H9 (cell line): Measurements from ENCODE around the gene NHLRC4. TPM values are rescaled to one million over a fixed set of nuclear protein-coding genes. Genes with fewer than 3 reads are reported as not detected.

Source experiments
- DNase-seq: peaks from one replicate; pipeline ENCODE4 v3.0.0-alpha.2; 2017
- H2AFZ ChIP-seq: one replicate; pipeline ENCODE4 v1.6.1; 2013; ENCODE audit warnings: mild to moderate bottlenecking, low read length, control low read depth, moderate library complexity
- H2AK5ac ChIP-seq: 2 replicates; pipeline ENCODE4 v1.6.1; 2013; ENCODE audit warnings: low read length, control low read depth, mixed read lengths; ENCODE audit not compliant: insufficient read length
- H2BK120ac ChIP-seq: one replicate; pipeline ENCODE4 v1.6.1; 2013; ENCODE audit warnings: low read depth, mild to moderate bottlenecking, low read length, control low read depth, inconsistent platforms; ENCODE audit not compliant: poor library complexity, severe bottlenecking
- H2BK12ac ChIP-seq: 2 replicates; pipeline ENCODE4 v1.6.1; 2013; ENCODE audit warnings: low read length, control low read depth, mixed read lengths, low read depth; ENCODE audit not compliant: insufficient read length
- H2BK15ac ChIP-seq: 2 replicates; pipeline ENCODE4 v1.6.1; 2013; ENCODE audit warnings: low read depth, low read length, control low read depth
- H2BK20ac ChIP-seq: one replicate; pipeline ENCODE4 v1.6.1; 2013; ENCODE audit warnings: low read depth, mild to moderate bottlenecking, low read length, control low read depth, inconsistent platforms; ENCODE audit not compliant: poor library complexity, severe bottlenecking
- H2BK5ac ChIP-seq: 2 replicates; pipeline ENCODE4 v1.6.1; 2013; ENCODE audit warnings: low read length, control low read depth, mixed read lengths; ENCODE audit not compliant: insufficient read length
- H3K14ac ChIP-seq: 2 replicates; pipeline ENCODE4 v1.6.1; 2013; ENCODE audit warnings: low read length, control low read depth; ENCODE audit not compliant: insufficient read depth
- H3K18ac ChIP-seq: 2 replicates; pipeline ENCODE4 v1.6.1; 2013; ENCODE audit warnings: low read depth, mild to moderate bottlenecking, mixed read lengths, low read length, control low read depth; ENCODE audit not compliant: insufficient read length
- H3K23ac ChIP-seq: 2 replicates; pipeline ENCODE4 v1.6.1; 2013; ENCODE audit warnings: low read length, control low read depth, mixed read lengths, low read depth; ENCODE audit not compliant: insufficient read length
- H3K23me2 ChIP-seq: 2 replicates; pipeline ENCODE4 v1.6.1; 2013; ENCODE audit warnings: low read depth, mild to moderate bottlenecking, mixed read lengths, low read length, control low read depth; ENCODE audit not compliant: insufficient read length, poor library complexity, severe bottlenecking
- H3K27ac ChIP-seq: 2 replicates; pipeline ENCODE4 v1.5.1; 2013; ENCODE audit warnings: low read length, control low read depth, mixed read lengths, low read depth; ENCODE audit not compliant: insufficient read length
- H3K27me3 ChIP-seq: 2 replicates; pipeline ENCODE4 v1.6.1; 2013; ENCODE audit warnings: low read length, control low read depth, inconsistent platforms; ENCODE audit not compliant: insufficient read depth
- H3K4ac ChIP-seq: 2 replicates; pipeline ENCODE4 v1.6.1; 2013; ENCODE audit warnings: low read depth, mild to moderate bottlenecking, control low read depth, inconsistent platforms, low read length, moderate library complexity
- H3K4me1 ChIP-seq: 2 replicates; pipeline ENCODE4 v1.6.1; 2013; ENCODE audit warnings: low read length, control low read depth, inconsistent platforms; ENCODE audit not compliant: insufficient read depth
- H3K4me2 ChIP-seq: 2 replicates; pipeline ENCODE4 v1.6.1; 2013; ENCODE audit warnings: low read length, control low read depth, mixed read lengths; ENCODE audit not compliant: insufficient read length, insufficient read depth
- H3K56ac ChIP-seq: 2 replicates; pipeline ENCODE4 v1.6.1; 2013; ENCODE audit warnings: low read depth, mild to moderate bottlenecking, mixed read lengths, low read length, control low read depth; ENCODE audit not compliant: insufficient read length
- H3K79me1 ChIP-seq: 2 replicates; pipeline ENCODE4 v1.6.1; 2013; ENCODE audit warnings: low read depth, mild to moderate bottlenecking, moderate library complexity, low read length, control low read depth, inconsistent platforms; ENCODE audit not compliant: insufficient read depth, poor library complexity, severe bottlenecking
- H3K79me2 ChIP-seq: 2 replicates; pipeline ENCODE4 v1.6.1; 2013; ENCODE audit warnings: low read length, control low read depth, inconsistent platforms; ENCODE audit not compliant: insufficient read depth
- H3K9ac ChIP-seq: 2 replicates; pipeline ENCODE4 v1.6.1; 2013; ENCODE audit warnings: low read length, control low read depth, mixed read lengths; ENCODE audit not compliant: insufficient read length; ENCODE audit errors: extremely low read depth
- H3K9me3 ChIP-seq: one replicate; pipeline ENCODE4 v1.6.1; 2013; ENCODE audit warnings: low read depth, low read length, inconsistent platforms; ENCODE audit not compliant: control insufficient read depth
- H3T11ph ChIP-seq: one replicate; pipeline ENCODE4 v1.6.1; 2013; ENCODE audit warnings: mild to moderate bottlenecking, low read length, control low read depth, inconsistent platforms
- H4K20me1 ChIP-seq: one replicate; pipeline ENCODE4 v1.6.1; 2013; ENCODE audit not compliant: control insufficient read depth, insufficient read length, insufficient read depth
- H4K5ac ChIP-seq: 2 replicates; pipeline ENCODE4 v1.6.1; 2013; ENCODE audit warnings: low read depth, mild to moderate bottlenecking, mixed read lengths, low read length, control low read depth; ENCODE audit not compliant: insufficient read length
- H4K8ac ChIP-seq: replicated peaks from 2 replicates; pipeline ENCODE4 v1.6.1; 2013; ENCODE audit warnings: low read length, control low read depth, mixed read lengths, low read depth; ENCODE audit not compliant: insufficient read length
- H4K91ac ChIP-seq: 2 replicates; pipeline ENCODE4 v1.6.1; 2013; ENCODE audit warnings: low read depth, mild to moderate bottlenecking, moderate library complexity, mixed read lengths, low read length, control low read depth; ENCODE audit not compliant: insufficient read length
- H3K27ac Mint-ChIP-seq, 3 experiments: 2 replicates in 2 of 3; 3 replicates in 1 of 3; pipeline ENCODE4 v1.8.0; 2020 to 2021; ENCODE audit warnings: mixed read lengths in 3 of 3, mild to moderate bottlenecking in 1 of 3, moderate library complexity in 1 of 3
- H3K27me3 Mint-ChIP-seq: 2 replicates; pipeline ENCODE4 v1.8.0; 2021; ENCODE audit warnings: low read depth, mild to moderate bottlenecking, moderate library complexity, mixed read lengths
- H3K36me3 Mint-ChIP-seq, 3 experiments: 2 replicates in 2 of 3; 3 replicates in 1 of 3; pipeline ENCODE4 v1.8.0; 2020 to 2021; ENCODE audit warnings: low read depth in 3 of 3, mixed read lengths in 3 of 3; ENCODE audit not compliant: insufficient read depth in 1 of 3
- H3K4me1 Mint-ChIP-seq, 2 experiments: 2 replicates each; pipeline ENCODE4 v1.8.0; 2020; ENCODE audit warnings: mixed read lengths in 2 of 2
- H3K4me3 Mint-ChIP-seq, 2 experiments: 2 replicates in 1 of 2; 3 replicates in 1 of 2; pipeline ENCODE4 v1.8.0; 2020 to 2021; ENCODE audit warnings: mild to moderate bottlenecking in 2 of 2, mixed read lengths in 2 of 2, moderate library complexity in 1 of 2
- H3K9me3 Mint-ChIP-seq, 2 experiments: 2 replicates in 1 of 2; 3 replicates in 1 of 2; pipeline ENCODE4 v1.8.0; 2020; ENCODE audit warnings: mild to moderate bottlenecking in 2 of 2, mixed read lengths in 2 of 2, moderate library complexity in 1 of 2
- WGBS: extraction: QIAGEN DNeasy Blood & Tissue Kit; methylation state at CpG from one replicate; pipeline ENCODE4 v1.1.7; 2013; ENCODE audit warnings: missing lambda C conversion rate, low lambda C conversion rate, mixed read lengths; ENCODE audit not compliant: insufficient read length; ENCODE audit errors: extremely low coverage; 5-methylcytosine and 5-hydroxymethylcytosine counted together
- total RNA-seq: library from RNA; stranded (reverse); gene quantifications from 2 replicates; pipeline ENCODE4 v1.2.1, GENCODE V29; 2021
- TF ChIP-seq, protein P1 (sequence below): fragments of 200-600 bp; sonication (generic); conservative IDR thresholded peaks from 3 replicates; pipeline ENCODE4 v1.8.0; 2021; ENCODE audit warnings: antibody characterized with exemption, mild to moderate bottlenecking

NHLRC4 gene
- total RNA-seq, 1 experiment from 2014 or later = 0.42 TPM

DNA sequence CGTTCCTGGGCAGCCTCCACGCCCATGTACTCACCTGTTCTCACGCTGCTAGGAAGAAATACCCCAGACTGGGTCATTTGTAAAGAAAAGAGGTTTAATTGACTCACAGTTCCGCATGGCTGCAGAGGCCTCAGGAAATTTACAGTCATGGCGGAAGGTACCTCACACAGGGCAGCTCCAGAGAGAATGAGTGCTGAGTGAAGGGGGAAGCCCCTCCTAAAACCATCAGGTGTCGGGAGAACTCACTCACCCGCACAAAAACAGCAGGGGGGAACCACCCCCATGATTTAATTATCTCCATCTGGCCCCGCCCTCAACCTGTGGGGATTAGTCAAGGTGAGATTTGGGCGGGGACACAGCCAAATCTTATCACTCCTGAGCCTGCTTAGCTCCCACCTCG is 41.2 kb downstream of the NHLRC4 start:
- Histone ChIP-seq H4K20me1 (no peaks in the 10 kb centered on the region), H3K27me3 (no peaks in the 10 kb centered on the region), H3K9ac (no peak overlapping the region), H3K9me3 (no peaks in the 10 kb centered on the region), H4K5ac (no peak overlapping the region), H3K27ac (no peak overlapping the region), H4K8ac (no peak overlapping the region), H2AK5ac (no peak overlapping the region), H2AFZ (no peak overlapping the region), H2BK120ac (no peak overlapping the region), H3K4ac (no peak overlapping the region), H3K4me2 (no peak overlapping the region), H3K79me1 (peaks cover 2% of the 10 kb centered on the region), H3K14ac (no peak overlapping the region), H3K56ac (no peak overlapping the region), H3K4me1 (no peaks in the 10 kb centered on the region), H4K91ac (no peak overlapping the region), H2BK15ac (no peak overlapping the region), H3T11ph (no peak overlapping the region), H3K23me2 (no peaks in the 10 kb centered on the region), H3K79me2 (no peaks in the 10 kb centered on the region), H2BK20ac (no peak overlapping the region), H3K18ac (no peak overlapping the region), H3K23ac (no peak overlapping the region), H2BK5ac (no peak overlapping the region), H2BK12ac (no peak overlapping the region)
- H3K27ac Mint-ChIP-seq = peak overlapping the region in 2 of 3 experiments; percentile 41 to 91; a peak in 3 of 7 replicates
- H3K9me3 Mint-ChIP-seq = peaks cover 16 to 18% of the 10 kb centered on the region in 2 experiments
- peaks cover 12 to 18% (median 13%) of the 10 kb centered on the region in 3 experiments for H3K36me3 Mint-ChIP-seq
- H3K4me1 Mint-ChIP-seq = peaks cover 11 to 13% of the 10 kb centered on the region in 2 experiments
- H3K27me3 Mint-ChIP-seq = peaks cover 12% of the 10 kb centered on the region
- TF ChIP-seq, protein P1, sequence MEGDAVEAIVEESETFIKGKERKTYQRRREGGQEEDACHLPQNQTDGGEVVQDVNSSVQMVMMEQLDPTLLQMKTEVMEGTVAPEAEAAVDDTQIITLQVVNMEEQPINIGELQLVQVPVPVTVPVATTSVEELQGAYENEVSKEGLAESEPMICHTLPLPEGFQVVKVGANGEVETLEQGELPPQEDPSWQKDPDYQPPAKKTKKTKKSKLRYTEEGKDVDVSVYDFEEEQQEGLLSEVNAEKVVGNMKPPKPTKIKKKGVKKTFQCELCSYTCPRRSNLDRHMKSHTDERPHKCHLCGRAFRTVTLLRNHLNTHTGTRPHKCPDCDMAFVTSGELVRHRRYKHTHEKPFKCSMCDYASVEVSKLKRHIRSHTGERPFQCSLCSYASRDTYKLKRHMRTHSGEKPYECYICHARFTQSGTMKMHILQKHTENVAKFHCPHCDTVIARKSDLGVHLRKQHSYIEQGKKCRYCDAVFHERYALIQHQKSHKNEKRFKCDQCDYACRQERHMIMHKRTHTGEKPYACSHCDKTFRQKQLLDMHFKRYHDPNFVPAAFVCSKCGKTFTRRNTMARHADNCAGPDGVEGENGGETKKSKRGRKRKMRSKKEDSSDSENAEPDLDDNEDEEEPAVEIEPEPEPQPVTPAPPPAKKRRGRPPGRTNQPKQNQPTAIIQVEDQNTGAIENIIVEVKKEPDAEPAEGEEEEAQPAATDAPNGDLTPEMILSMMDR = no peak
- peak; percentile 37 for DNase-seq
- H3K4me3 Mint-ChIP-seq = no peak overlapping the region
- no CpG with 5 or more reads among the region's 10 CpGs for WGBS
